SK-N-MC (cell line): ENCODE results near the gene NABP2.

Source experiments
- EZH2 ChIP-seq: fragments of 200-600 bp; sonication (generic); IDR thresholded peaks from one replicate; pipeline ENCODE4 v1.6.1; 2017; ENCODE audit warnings: antibody characterized with exemption
- FOXP2 ChIP-seq: optimal IDR thresholded peaks from 2 replicates; pipeline ENCODE3; 2011; ENCODE audit warnings: mild to moderate bottlenecking, moderate library complexity; ENCODE audit not compliant: insufficient read depth; ENCODE audit errors: extremely low read length, control extremely low read depth
- POLR2AphosphoS5 ChIP-seq: IDR thresholded peaks from 2 replicates; pipeline ENCODE4 v1.6.1; 2012; ENCODE audit warnings: mild to moderate bottlenecking, low read depth, low read length, borderline replicate concordance

DNA sequence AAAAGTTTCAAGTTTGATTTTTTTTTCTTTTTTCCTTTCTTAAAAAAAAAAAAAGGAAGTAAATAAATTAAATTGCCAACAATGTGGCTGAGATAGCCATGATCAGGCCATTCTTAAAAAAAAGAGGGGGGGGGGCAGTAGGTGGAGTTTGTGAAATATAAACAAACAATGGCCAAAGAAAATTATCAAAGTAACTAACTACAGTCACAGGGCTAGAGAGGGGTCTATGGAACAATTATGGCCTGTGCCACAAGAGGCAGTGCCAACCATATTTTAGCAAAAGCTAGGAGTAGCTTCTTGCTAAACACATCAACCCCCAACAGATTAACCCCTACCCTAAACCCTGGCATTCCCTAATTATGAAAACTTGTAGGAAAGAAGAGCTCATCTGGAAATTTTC lies 18.7 kb upstream of the NABP2 start:
- no peak for TF ChIP-seq EZH2
- no peak for TF ChIP-seq POLR2AphosphoS5
- no peak for TF ChIP-seq FOXP2
